Sigmoid colon (tissue), 3 donors: ENCODE data around the gene EHF.

Source experiments
- POLR2A ChIP-seq, 2 donors: fragments of 450-650 bp; IDR thresholded peaks; one replicate each; pipeline ENCODE4 v1.6.1; 2016; ENCODE audit warnings: antibody characterized with exemption in 2 of 2, mild to moderate bottlenecking in 2 of 2, moderate library complexity in 2 of 2
- TF ChIP-seq, protein P1 (sequence below), 4 experiments: fragments of 450-650 bp in 3 of 4; fragments of 200-600 bp in 1 of 4; IDR thresholded peaks; one replicate each; pipeline ENCODE4 v1.5.1; 2016 to 2019; ENCODE audit warnings: antibody characterized with exemption in 4 of 4, mild to moderate bottlenecking in 3 of 4, moderate library complexity in 2 of 4

GRCh38 chr11:34669458-34669857, 48.6 kb downstream of the EHF start:
- TF ChIP-seq POLR2A (IDR thresholded peaks at IDR 0.05): no peak
- TF ChIP-seq, protein P1, sequence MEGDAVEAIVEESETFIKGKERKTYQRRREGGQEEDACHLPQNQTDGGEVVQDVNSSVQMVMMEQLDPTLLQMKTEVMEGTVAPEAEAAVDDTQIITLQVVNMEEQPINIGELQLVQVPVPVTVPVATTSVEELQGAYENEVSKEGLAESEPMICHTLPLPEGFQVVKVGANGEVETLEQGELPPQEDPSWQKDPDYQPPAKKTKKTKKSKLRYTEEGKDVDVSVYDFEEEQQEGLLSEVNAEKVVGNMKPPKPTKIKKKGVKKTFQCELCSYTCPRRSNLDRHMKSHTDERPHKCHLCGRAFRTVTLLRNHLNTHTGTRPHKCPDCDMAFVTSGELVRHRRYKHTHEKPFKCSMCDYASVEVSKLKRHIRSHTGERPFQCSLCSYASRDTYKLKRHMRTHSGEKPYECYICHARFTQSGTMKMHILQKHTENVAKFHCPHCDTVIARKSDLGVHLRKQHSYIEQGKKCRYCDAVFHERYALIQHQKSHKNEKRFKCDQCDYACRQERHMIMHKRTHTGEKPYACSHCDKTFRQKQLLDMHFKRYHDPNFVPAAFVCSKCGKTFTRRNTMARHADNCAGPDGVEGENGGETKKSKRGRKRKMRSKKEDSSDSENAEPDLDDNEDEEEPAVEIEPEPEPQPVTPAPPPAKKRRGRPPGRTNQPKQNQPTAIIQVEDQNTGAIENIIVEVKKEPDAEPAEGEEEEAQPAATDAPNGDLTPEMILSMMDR (IDR thresholded peaks at IDR 0.05): no peak
